HG03565 (cell line): ENCODE measurements around the gene G3BP1.
"Not testable (repeated sequence)": the region's sequence is repeated elsewhere in the genome, so short reads cannot be mapped to it uniquely, and the experiment has no call there.

ENCODE experiments used
- ATAC-seq: cut with Tn5 transposase; IDR thresholded peaks from one replicate; pipeline ENCODE4 v1.9.1; 2021; ENCODE audit warnings: mild to moderate bottlenecking, moderate library complexity; ENCODE audit not compliant: unreplicated experiment

Gene G3BP1

GRCh38 chr5:151855701-151856100, 83.9 kb downstream of the G3BP1 start:
- ATAC-seq: no peak

GRCh38 chr5:151856861-151857260, 85.1 kb downstream of the G3BP1 start:
- ATAC-seq: no peak

DNA sequence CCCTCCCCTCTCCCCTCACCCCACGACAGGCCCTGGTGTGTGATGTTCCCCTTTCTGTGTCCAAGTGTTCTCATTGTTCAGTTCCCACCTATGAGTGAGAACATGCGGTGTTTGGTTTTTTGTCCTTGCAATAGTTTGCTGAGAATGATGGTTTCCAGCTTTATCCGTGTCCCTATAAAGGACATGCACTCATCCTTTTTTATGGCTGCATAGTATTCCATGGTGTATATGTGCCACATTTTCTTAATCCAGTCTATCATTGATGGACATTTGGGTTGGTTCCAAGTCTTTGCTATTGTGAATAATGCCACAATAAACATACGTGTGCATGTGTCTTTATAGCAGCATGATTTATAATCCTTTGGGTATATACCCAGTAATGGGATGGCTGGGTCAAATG, 89.1 kb downstream of the G3BP1 start:
- not testable (repeated sequence) for ATAC-seq
